Hepatocyte (in vitro differentiated cells): Measurements from ENCODE around the gene PTS.

Experiments
- CTCF ChIP-seq: fragments of 200-600 bp; sonication (generic); IDR thresholded peaks from 2 replicates; pipeline ENCODE4 v1.5.1; 2016; ENCODE audit warnings: antibody characterized with exemption, mild to moderate bottlenecking; ENCODE audit not compliant: poor library complexity
- EZH2 ChIP-seq: fragments of 200-600 bp; sonication (generic); IDR thresholded peaks from 2 replicates; pipeline ENCODE4 v1.6.1; 2016; ENCODE audit warnings: antibody characterized with exemption, mild to moderate bottlenecking, borderline replicate concordance
- EZH2phosphoT487 ChIP-seq: fragments of 200-600 bp; sonication (generic); IDR thresholded peaks from one replicate; pipeline ENCODE4 v1.6.1; 2018; ENCODE audit warnings: antibody characterized with exemption, mild to moderate bottlenecking, low read depth, moderate library complexity; ENCODE audit not compliant: unreplicated experiment, severe bottlenecking

- TF ChIP-seq CTCF (no peak), EZH2phosphoT487 (no peak), EZH2 (no peak)
Observed at GRCh38 chr11:112265659-112266409, 39.6 kb downstream of the PTS start.
